HCT116 (cell line): ENCODE data around the gene UPK3B. TPM values are rescaled to one million over a fixed set of nuclear protein-coding genes. Genes with fewer than 3 reads are reported as not detected.
"Not testable (repeated sequence)": the region's sequence is repeated elsewhere in the genome, so short reads cannot be mapped to it uniquely, and the experiment has no call there.

Experiments used
- ATAC-seq: fragments of 200-7000 bp; cut with Tn5 transposase; 2 replicates; pipeline ENCODE4 v1.9.1; 2020; ENCODE audit warnings: mild to moderate bottlenecking, moderate library complexity
- BruUV-seq: library from RNA; stranded (reverse); fragments of 400-500 nt; replicated peaks from 2 replicates; lab custom pipeline; 2021; lab: Mats Ljungman, UMichigan
- CTCF ChIA-PET: fragments of 300-600 bp; sonication (Branson Sonifier 250); formaldehyde crosslinking; loops from one replicate; lab custom pipeline; 2021; ENCODE audit warnings: antibody characterized with exemption; lab: Charles Lee
- POLR2A ChIA-PET: fragments of 300-600, 350-600 bp; sonication (Branson Sonifier 250); formaldehyde crosslinking; loops from one replicate; lab custom pipeline; 2021; ENCODE audit warnings: antibody characterized with exemption; lab: Charles Lee
- RAD21 ChIA-PET, 2 experiments: fragments of 300-600 bp; sonication (Branson Sonifier 250); formaldehyde crosslinking; loops; one replicate each; lab custom pipeline; 2023; ENCODE audit warnings: low total read pairs in 2 of 2; ENCODE audit not compliant: uncharacterized antibody in 2 of 2, unreplicated experiment in 2 of 2, low non-redundant PET in 1 of 2; lab: Charles Lee
- DNase-seq: peaks from one replicate; pipeline ENCODE4 v3.0.0-alpha.2; 2010; ENCODE audit warnings: low read depth, low spot score
- H2AFZ ChIP-seq: fragments of 200-600 bp; shearing (Covaris generic), sonication (generic); 2 replicates; pipeline ENCODE4 v1.6.1; 2017; ENCODE audit warnings: low read depth, mixed run types, mixed read lengths, antibody characterized with exemption, low read length; ENCODE audit not compliant: poor library complexity, severe bottlenecking
- H3K27ac ChIP-seq: 2 replicates; pipeline ENCODE4 v1.5.1; 2012; ENCODE audit warnings: low read depth, low read length
- H3K27me3 ChIP-seq: fragments of 200-600 bp; sonication (generic); 2 replicates; pipeline ENCODE4 v1.6.1; 2016; ENCODE audit warnings: mixed run types, low read length, mixed read lengths; ENCODE audit not compliant: insufficient read depth
- H3K36me3 ChIP-seq, 2 experiments: fragments of 200-500 bp in 1 of 2; fragments of 200-600 bp in 1 of 2; sonication (Bioruptor generic) in 1 of 2; sonication (generic) in 1 of 2; 2 replicates each; pipeline versions ENCODE4 v1.5.1 to v1.6.1; 2014 to 2016; ENCODE audit warnings: low read length in 2 of 2, inconsistent platforms in 1 of 2, mixed read lengths in 1 of 2, mixed run types in 1 of 2; ENCODE audit not compliant: insufficient read depth in 2 of 2, control insufficient read depth in 1 of 2
- H3K4me1 ChIP-seq, 2 experiments: fragments of 200-600 bp in 1 of 2; sonication (generic) in 1 of 2; 2 replicates each; pipeline versions ENCODE4 v1.5.1 to v1.6.1; 2012 to 2017; ENCODE audit warnings: low read length in 2 of 2, inconsistent platforms in 1 of 2, mild to moderate bottlenecking in 1 of 2, mixed read lengths in 1 of 2, mixed run types in 1 of 2, moderate library complexity in 1 of 2; ENCODE audit not compliant: insufficient read depth in 2 of 2, control insufficient read depth in 1 of 2
- H3K4me2 ChIP-seq: fragments of 200-600 bp; sonication (generic); 2 replicates; pipeline ENCODE4 v1.6.1; 2017; ENCODE audit warnings: mixed run types, low read length, mixed read lengths
- H3K4me3 ChIP-seq, 2 experiments: fragments of 200-600 bp in 1 of 2; sonication (generic) in 1 of 2; replicated peaks in 1 of 2; 2 replicates each; pipeline ENCODE4 v1.5.1; 2011 to 2016; ENCODE audit warnings: low read length in 2 of 2, control low read depth in 1 of 2, low read depth in 1 of 2, mild to moderate bottlenecking in 1 of 2, mixed read lengths in 1 of 2, mixed run types in 1 of 2
- H3K79me2 ChIP-seq: fragments of 200-600 bp; sonication (generic); 2 replicates; pipeline ENCODE4 v1.6.1; 2017; ENCODE audit warnings: mild to moderate bottlenecking, mixed run types, low read length, moderate library complexity, mixed read lengths; ENCODE audit not compliant: insufficient read depth
- H3K9ac ChIP-seq: fragments of 200-600 bp; sonication (generic); 2 replicates; pipeline ENCODE4 v1.6.1; 2016; ENCODE audit warnings: low read length, mixed read lengths
- H3K9me2 ChIP-seq: fragments of 200-600 bp; sonication (generic), shearing (Covaris generic); 2 replicates; pipeline ENCODE4 v1.6.1; 2017; ENCODE audit warnings: mixed run types, mild to moderate bottlenecking, moderate library complexity; ENCODE audit not compliant: insufficient read depth
- H3K9me3 ChIP-seq, 2 experiments: fragments of 200-500 bp in 1 of 2; fragments of 200-600 bp in 1 of 2; sonication (Bioruptor generic) in 1 of 2; sonication (generic) in 1 of 2; 2 replicates each; pipeline ENCODE4 v1.6.1; 2014 to 2017; ENCODE audit warnings: low read length in 2 of 2, mixed read lengths in 2 of 2, inconsistent platforms in 1 of 2, low read depth in 1 of 2, mild to moderate bottlenecking in 1 of 2, mixed run types in 1 of 2, moderate library complexity in 1 of 2; ENCODE audit not compliant: control insufficient read depth in 1 of 2, insufficient read depth in 1 of 2
- H4K20me1 ChIP-seq: fragments of 200-600 bp; sonication (generic), shearing (Covaris generic); 2 replicates; pipeline ENCODE4 v1.6.1; 2017; ENCODE audit warnings: mixed run types, mild to moderate bottlenecking, moderate library complexity; ENCODE audit not compliant: insufficient read depth
- EGR1 ChIP-seq: IDR thresholded peaks from 2 replicates; pipeline ENCODE4 v1.6.1; 2012; ENCODE audit warnings: low read depth
- ELF1 ChIP-seq: IDR thresholded peaks from 2 replicates; pipeline ENCODE4 v1.6.1; 2012; ENCODE audit warnings: low read depth, borderline replicate concordance
- POLR2A ChIP-seq: IDR thresholded peaks from 2 replicates; pipeline ENCODE4 v1.7.0; 2011; ENCODE audit warnings: borderline replicate concordance; ENCODE audit not compliant: insufficient read depth, insufficient read length; ENCODE audit errors: extremely low read depth
- POLR2AphosphoS5 ChIP-seq: IDR thresholded peaks from 2 replicates; pipeline ENCODE4 v1.6.1; 2011; ENCODE audit warnings: mild to moderate bottlenecking, low read depth, low read length, moderate library complexity
- SIN3A ChIP-seq: IDR thresholded peaks from 2 replicates; pipeline ENCODE4 v1.6.1; 2012; ENCODE audit warnings: low read depth
- SP1 ChIP-seq: IDR thresholded peaks from 2 replicates; pipeline ENCODE4 v1.6.1; 2012; ENCODE audit warnings: low read depth
- ZFX ChIP-seq: fragments of 450-650 bp; IDR thresholded peaks from 2 replicates; pipeline ENCODE4 v1.6.1; 2017
- intact Hi-C: fragments of 100-400 bp; cut with micrococcal nuclease; formaldehyde crosslinking; loops from 2 replicates; pipeline ENCODE4 v1.10.0; 2022
- total RNA-seq: library from RNA; stranded (reverse); gene quantifications from one replicate; pipeline ENCODE4 v1.2.1, GENCODE V29; 2021; ENCODE audit not compliant: unreplicated experiment
- TF ChIP-seq, protein P1 (sequence below): IDR thresholded peaks from 2 replicates; pipeline ENCODE4 v1.6.1; 2012

Gene UPK3B
- total RNA-seq, 1 experiment from 2014 or later, result 2.3 TPM

DNA sequence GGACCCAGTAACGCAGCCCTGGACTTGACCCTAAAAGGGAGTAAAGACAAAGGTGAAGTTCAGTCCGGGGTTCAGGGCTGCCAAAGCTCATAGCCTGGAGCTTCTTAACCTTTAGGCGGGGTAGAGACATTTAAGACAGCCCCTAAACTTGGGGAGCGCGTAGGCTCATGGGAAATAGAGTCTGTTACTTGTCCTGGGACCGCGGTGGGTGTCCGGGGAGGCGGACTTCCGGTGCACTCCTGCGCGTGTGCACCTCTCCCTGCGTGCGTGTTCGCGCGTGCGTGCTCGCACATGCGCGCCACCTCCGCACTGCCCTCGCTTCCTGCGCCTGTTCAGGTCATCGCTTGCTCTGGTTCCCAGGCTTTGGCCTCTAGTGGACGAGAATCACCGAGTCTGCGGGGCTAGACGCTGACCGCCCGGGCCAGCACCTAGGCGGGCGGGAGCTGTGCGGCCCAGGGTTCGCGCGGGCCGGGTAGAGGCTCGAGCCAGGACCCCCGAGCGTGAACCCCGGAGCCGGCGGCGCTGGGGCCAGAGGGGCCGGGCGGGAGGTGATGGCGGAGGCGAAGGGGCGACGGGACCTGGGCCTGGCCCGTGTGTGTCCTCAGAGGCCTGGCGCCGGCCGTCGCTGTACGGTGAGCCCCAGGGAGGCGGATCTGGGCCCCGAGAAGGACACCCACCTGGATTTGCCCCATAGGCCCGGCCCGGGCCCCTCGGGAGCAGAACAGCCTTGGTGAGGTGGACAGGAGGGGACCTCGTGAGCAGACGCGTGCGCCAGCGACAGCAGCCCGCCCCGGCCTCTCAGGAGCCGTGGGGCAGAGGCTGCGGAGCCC, 38.9 kb downstream of the UPK3B start:
- RAD21 ChIA-PET, H4K20me1 ChIP-seq, intact Hi-C loops, H2AFZ ChIP-seq, H3K36me3 ChIP-seq, CTCF ChIA-PET, POLR2A ChIA-PET, H3K9me3 ChIP-seq, H3K4me1 ChIP-seq, H3K9me2 ChIP-seq, BruUV-seq, H3K27me3 ChIP-seq: not testable (repeated sequence)
- Histone ChIP-seq H3K27ac (peak overlapping the region; percentile 87), H3K79me2 (peaks cover 29% of the 10 kb centered on the region), H3K4me3 (peak overlapping the region; percentile 73), H3K9ac (peak overlapping the region; percentile 91), H3K4me2 (peak overlapping the region; percentile 73)
- DNase-seq, result peak; percentile 87
- peak; percentile 99 for ATAC-seq
- TF ChIP-seq ELF1 (peak; percentile 39), ZFX (peak; percentile 82), POLR2A (peak; percentile 55), SIN3A (peak; percentile 53), EGR1 (peak; percentile 78), SP1 (peak; percentile 32; the same call in 1 of the 2 replicates), POLR2AphosphoS5 (peak; percentile 82)
- TF ChIP-seq, protein P1, sequence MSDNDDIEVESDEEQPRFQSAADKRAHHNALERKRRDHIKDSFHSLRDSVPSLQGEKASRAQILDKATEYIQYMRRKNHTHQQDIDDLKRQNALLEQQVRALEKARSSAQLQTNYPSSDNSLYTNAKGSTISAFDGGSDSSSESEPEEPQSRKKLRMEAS, result peak; percentile 83

- DNase-seq, H2AFZ ChIP-seq, H3K9me2 ChIP-seq, H4K20me1 ChIP-seq, CTCF ChIA-PET, H3K4me1 ChIP-seq, intact Hi-C loops, H3K9me3 ChIP-seq, BruUV-seq, ATAC-seq, H3K27me3 ChIP-seq, RAD21 ChIA-PET, POLR2A ChIA-PET, H3K36me3 ChIP-seq: not testable (repeated sequence)
- peak overlapping the region; percentile 73 for H3K4me2 ChIP-seq
- H3K27ac ChIP-seq, result peak overlapping the region; percentile 87
- peak overlapping the region; percentile 91 for H3K9ac ChIP-seq
- H3K79me2 ChIP-seq, result peaks cover 34% of the 10 kb centered on the region
- peak overlapping the region; percentile 73 for H3K4me3 ChIP-seq
Measured at GRCh38 chr7:76549855-76550248, 39.5 kb downstream of the UPK3B start.

DNA sequence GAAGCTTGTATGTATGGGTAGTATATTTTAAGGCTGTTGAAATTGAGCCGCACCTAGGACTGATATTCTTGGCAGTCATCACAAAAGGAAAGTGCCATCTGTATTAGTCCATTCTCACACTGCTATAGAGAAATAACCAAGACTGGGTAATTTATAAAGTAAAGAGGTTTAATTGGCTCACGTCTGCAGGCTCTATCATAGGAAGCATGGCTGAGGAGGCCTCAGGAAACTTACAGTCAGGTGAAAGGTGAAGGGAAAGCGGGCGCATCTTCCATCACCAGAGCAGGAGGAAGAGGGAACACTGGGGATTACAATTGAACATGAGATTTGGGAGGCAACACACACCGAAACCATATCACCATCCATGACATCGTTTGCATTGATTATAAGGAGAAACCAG, 41.6 kb downstream of the UPK3B start:
- H3K27me3 ChIP-seq, CTCF ChIA-PET, H3K9ac ChIP-seq, intact Hi-C loops, H3K27ac ChIP-seq, H2AFZ ChIP-seq, ATAC-seq, H3K4me3 ChIP-seq, H4K20me1 ChIP-seq, H3K4me2 ChIP-seq, POLR2A ChIA-PET, BruUV-seq, H3K36me3 ChIP-seq, H3K4me1 ChIP-seq, H3K9me3 ChIP-seq, RAD21 ChIA-PET, H3K9me2 ChIP-seq, DNase-seq: not testable (repeated sequence)
- peaks cover 51% of the 10 kb centered on the region for H3K79me2 ChIP-seq
